ENCODE measurements around the gene NOP53.
"Not testable (repeated sequence)": the region's sequence is repeated elsewhere in the genome, so short reads cannot be mapped to it uniquely, and the experiment has no call there.

GRCh38 chr19:47804451-47804850 is 59.1 kb downstream of the NOP53 start, which contains the start of gene TPRX1:
- TF ChIP-seq GATA2, GATA3 (IDR thresholded peaks at IDR 0.05; ENCODE audit: low read depth, low read length): not testable (repeated sequence)
